ENCODE results near the gene APOH. TPM values are rescaled to one million over a fixed set of nuclear protein-coding genes. Genes with fewer than 3 reads are reported as not detected.
A peak's percentile ranks its signal among the peaks of the same experiment; 100 is the strongest.

Gene APOH
- total and polyA plus RNA-seq, 2 of the 8 experiments (the other 6 are each of a cell fraction or from before 2014, with no cell fraction given): not detected

DNA sequence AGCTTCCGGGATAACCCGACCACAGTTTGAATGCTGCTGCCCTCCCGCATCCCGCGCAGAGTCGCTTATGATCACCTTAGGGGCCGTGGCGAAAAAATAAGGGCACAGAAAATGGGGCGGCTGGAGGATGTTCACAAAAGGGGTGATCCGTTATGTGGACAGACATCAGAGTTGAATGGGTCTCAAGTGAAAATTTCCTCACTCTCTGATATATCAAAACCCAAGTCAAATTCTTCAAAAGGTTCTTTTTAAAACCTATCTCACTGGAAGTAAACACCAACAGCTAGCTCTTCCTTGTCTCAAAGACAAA, 36.9 kb downstream of the APOH start:
- no peak overlapping the region for H3K27ac ChIP-seq (ENCODE audit: low read depth, low read length)
- H3K4ac ChIP-seq (replicated peaks; ENCODE audit: insufficient read length, low read depth, low read length): no peak overlapping the region
- no peak overlapping the region for H2AK5ac ChIP-seq (ENCODE audit: low read depth, low read length)
- peaks cover 4% of the 10 kb centered on the region; the same call in 1 of the 2 replicates for H3K23me2 ChIP-seq (ENCODE audit: low read depth, low read length)
- WGBS, 2 experiments (ENCODE audit: extremely low coverage in 1 of 2, insufficient coverage in 1 of 2, insufficient read length in 1 of 2, insufficient replicate concordance in 2 of 2, low coverage in 1 of 2, low lambda C conversion rate in 2 of 2, missing lambda C conversion rate in 1 of 2): 11% methylated on average over 10 of the region's 10 CpGs; no CpG with 5 or more reads in 1 of the 2 experiments
- H3K9me3 ChIP-seq (ENCODE audit: insufficient read depth in 2 of 2, low read depth in 1 of 2, low read length in 1 of 2): no peaks in the 10 kb centered on the region
- H3K14ac ChIP-seq (ENCODE audit: insufficient read length): no peak overlapping the region
- H2AFZ ChIP-seq (ENCODE audit: low read length): peak overlapping the region; percentile 4; the same call in 1 of the 2 replicates
- no peak overlapping the region for H2BK12ac ChIP-seq (ENCODE audit: low read depth, low read length)
- no peak overlapping the region for H2BK15ac ChIP-seq (ENCODE audit: low read length)
- FAIRE-seq (no peak), DNase-seq (ENCODE audit: low read depth in 1 of 2, low spot score in 2 of 2) (no peak)
- no peaks in the 10 kb centered on the region for H3K79me2 ChIP-seq (ENCODE audit: control insufficient read depth in 1 of 2, insufficient read depth in 2 of 2, low read length in 2 of 2)
- H3K4me1 ChIP-seq (replicated peaks in 1 of 4; ENCODE audit: control insufficient read depth in 3 of 4, insufficient read depth in 4 of 4, low read length in 3 of 4): peaks cover 0 to 4% (median 0%) of the 10 kb centered on the region in 4 experiments; a peak in 1 of 7 replicates
- H3K56ac ChIP-seq (replicated peaks; ENCODE audit: insufficient read length, low read depth, low read length): no peak overlapping the region
- POLR2A ChIA-PET (ENCODE audit: partially characterized antibody): no interaction called here
- H3K36me3 ChIP-seq (ENCODE audit: control insufficient read depth in 2 of 4, insufficient read depth in 4 of 4, low read length in 3 of 4): no peaks in the 10 kb centered on the region
- H3K79me1 ChIP-seq (ENCODE audit: low read depth, low read length): no peaks in the 10 kb centered on the region
- H4K91ac ChIP-seq (replicated peaks; ENCODE audit: insufficient read length, low read length): no peak overlapping the region
- peak overlapping the region; percentile 18 to 82 (median 53); a peak in 5 of 8 replicates for H3K4me3 ChIP-seq (ENCODE audit: extremely low read depth in 1 of 4, insufficient read depth in 2 of 4, low read depth in 3 of 4, low read length in 4 of 4)
- H4K20me1 ChIP-seq (replicated peaks in 1 of 2; ENCODE audit: control insufficient read depth in 1 of 2, insufficient read depth in 2 of 2, low read length in 2 of 2): no peaks in the 10 kb centered on the region
- H4K5ac ChIP-seq (ENCODE audit: insufficient read length, low read depth, low read length): no peak overlapping the region
- peak overlapping the region; percentile 64 to 82 for H3K4me2 ChIP-seq (ENCODE audit: insufficient read depth in 1 of 2, low read depth in 2 of 2, low read length in 2 of 2)
- H3K18ac ChIP-seq (ENCODE audit: extremely low read depth, low read length): no peak overlapping the region
- no peak overlapping the region for H3K9ac ChIP-seq (replicated peaks in 1 of 4; ENCODE audit: extremely low read depth in 1 of 4, low read depth in 3 of 4, low read length in 3 of 4)
- H2BK5ac ChIP-seq (ENCODE audit: low read depth, low read length): no peak overlapping the region
- H3K23ac ChIP-seq (ENCODE audit: insufficient read length): no peak overlapping the region
- H3K27me3 ChIP-seq (replicated peaks in 1 of 4; ENCODE audit: control insufficient read depth in 3 of 4, extremely low read depth in 1 of 4, insufficient read depth in 3 of 4, low read length in 3 of 4): no peaks in the 10 kb centered on the region
- H4K8ac ChIP-seq (ENCODE audit: extremely low read depth, insufficient read depth, low read length): no peak overlapping the region
- CTCF ChIA-PET (ENCODE audit: partially characterized antibody): interaction anchor here (1.1 to 3.5 kb wide), 2 partner anchors 9 to 118 kb away, joined by 3 to 15 read pairs; no protein-coding TSS in a partner anchor
- no peak overlapping the region for H2BK20ac ChIP-seq (ENCODE audit: low read length)
- H2BK120ac ChIP-seq (replicated peaks; ENCODE audit: low read depth, low read length): no peak overlapping the region
- TF ChIP-seq GTF2F1 (IDR thresholded peaks at IDR 0.05; ENCODE audit: borderline replicate concordance, low read depth, low read length): no peak
- no peak for TF ChIP-seq RFX5 (IDR thresholded peaks at IDR 0.05; ENCODE audit: borderline replicate concordance, low read depth, low read length)
- no peak for TF ChIP-seq KDM5A (IDR thresholded peaks at IDR 0.05; ENCODE audit: low read length)
- no peak for TF ChIP-seq SP4 (IDR thresholded peaks at IDR 0.05; ENCODE audit: low read length)
- TF ChIP-seq SIN3A (conservative IDR thresholded peaks at IDR 0.05 in 1 of 2, IDR thresholded peaks at IDR 0.05 in 1 of 2; ENCODE audit: low read depth in 1 of 2, low read length in 2 of 2): no peak
- TF ChIP-seq, protein P1, sequence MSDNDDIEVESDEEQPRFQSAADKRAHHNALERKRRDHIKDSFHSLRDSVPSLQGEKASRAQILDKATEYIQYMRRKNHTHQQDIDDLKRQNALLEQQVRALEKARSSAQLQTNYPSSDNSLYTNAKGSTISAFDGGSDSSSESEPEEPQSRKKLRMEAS (IDR thresholded peaks at IDR 0.05): no peak
- TF ChIP-seq, protein P2, sequence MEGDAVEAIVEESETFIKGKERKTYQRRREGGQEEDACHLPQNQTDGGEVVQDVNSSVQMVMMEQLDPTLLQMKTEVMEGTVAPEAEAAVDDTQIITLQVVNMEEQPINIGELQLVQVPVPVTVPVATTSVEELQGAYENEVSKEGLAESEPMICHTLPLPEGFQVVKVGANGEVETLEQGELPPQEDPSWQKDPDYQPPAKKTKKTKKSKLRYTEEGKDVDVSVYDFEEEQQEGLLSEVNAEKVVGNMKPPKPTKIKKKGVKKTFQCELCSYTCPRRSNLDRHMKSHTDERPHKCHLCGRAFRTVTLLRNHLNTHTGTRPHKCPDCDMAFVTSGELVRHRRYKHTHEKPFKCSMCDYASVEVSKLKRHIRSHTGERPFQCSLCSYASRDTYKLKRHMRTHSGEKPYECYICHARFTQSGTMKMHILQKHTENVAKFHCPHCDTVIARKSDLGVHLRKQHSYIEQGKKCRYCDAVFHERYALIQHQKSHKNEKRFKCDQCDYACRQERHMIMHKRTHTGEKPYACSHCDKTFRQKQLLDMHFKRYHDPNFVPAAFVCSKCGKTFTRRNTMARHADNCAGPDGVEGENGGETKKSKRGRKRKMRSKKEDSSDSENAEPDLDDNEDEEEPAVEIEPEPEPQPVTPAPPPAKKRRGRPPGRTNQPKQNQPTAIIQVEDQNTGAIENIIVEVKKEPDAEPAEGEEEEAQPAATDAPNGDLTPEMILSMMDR (IDR thresholded peaks at IDR 0.05; ENCODE audit: control extremely low read depth in 1 of 3, insufficient read depth in 1 of 3, low read depth in 1 of 3, low read length in 3 of 3): no peak
- TF ChIP-seq EP300 (IDR thresholded peaks at IDR 0.05; ENCODE audit: borderline replicate concordance in 1 of 2, low read depth in 2 of 2, low read length in 2 of 2): no peak
- no peak for TF ChIP-seq RXRA (IDR thresholded peaks at IDR 0.05; ENCODE audit: insufficient read depth, low read depth, low read length)
- no peak for TF ChIP-seq BCL11A (IDR thresholded peaks at IDR 0.05; ENCODE audit: low read depth in 2 of 2, low read length in 2 of 2)
- no peak for TF ChIP-seq CBX5 (IDR thresholded peaks at IDR 0.05; ENCODE audit: low read depth, low read length)

All from H1 (cell line).